ENCODE measurements around the gene SPCS1. TPM values are rescaled to one million over a fixed set of nuclear protein-coding genes. Genes with fewer than 3 reads are reported as not detected.
"Not testable (repeated sequence)": the region's sequence is repeated elsewhere in the genome, so short reads cannot be mapped to it uniquely, and the experiment has no call there.

Gene SPCS1
- total RNA-seq, 2 donors from 2014 or later, result 33.0 to 59.9 TPM

- ATAC-seq (no peak), DNase-seq (no peak)
- 78 to 81% methylated on average over 6 of the region's 6 CpGs for WGBS, 2 donors
- Histone ChIP-seq H3K27ac (no peak overlapping the region), H3K27me3 (no peaks in the 10 kb centered on the region), H3K36me3 (replicated peaks in 1 of 2; ENCODE audit: insufficient read depth in 1 of 2, low read depth in 2 of 2) (no peaks in the 10 kb centered on the region), H3K4me1 (no peaks in the 10 kb centered on the region), H3K4me3 (no peak overlapping the region), H3K9me3 (no peaks in the 10 kb centered on the region)
- intact Hi-C loops (cut with DNase I), result no loop called here
- TF ChIP-seq POLR2A (IDR thresholded peaks at IDR 0.05) (no peak), CTCF (IDR thresholded peaks at IDR 0.05) (no peak)
Observed at GRCh38 chr3:52721002-52721729, 15.3 kb downstream of the SPCS1 start.

GRCh38 chr3:52721730-52722008 lies 15.8 kb downstream of the SPCS1 start:
- WGBS, 2 donors, result 78 to 100% methylated on average over 1 of the region's 1 CpG
- ATAC-seq, result no peak
- DNase-seq, result no peak
- no peaks in the 10 kb centered on the region for H3K36me3 ChIP-seq (replicated peaks in 1 of 2; ENCODE audit: insufficient read depth in 1 of 2, low read depth in 2 of 2)
- intact Hi-C loops (cut with DNase I), result no loop called here
- no peak overlapping the region for H3K4me3 ChIP-seq
- no peaks in the 10 kb centered on the region for H3K27me3 ChIP-seq
- TF ChIP-seq POLR2A (IDR thresholded peaks at IDR 0.05), result no peak
- no peaks in the 10 kb centered on the region for H3K9me3 ChIP-seq
- H3K27ac ChIP-seq, result no peak overlapping the region
- H3K4me1 ChIP-seq, result no peaks in the 10 kb centered on the region

GRCh38 chr3:52722491-52722890 lies 16.6 kb downstream of the SPCS1 start:
- Histone ChIP-seq H3K9me3 (no peaks in the 10 kb centered on the region), H3K27ac (no peak overlapping the region), H3K4me3 (no peak overlapping the region), H3K27me3 (no peaks in the 10 kb centered on the region), H3K36me3 (replicated peaks in 1 of 2; ENCODE audit: insufficient read depth in 1 of 2, low read depth in 2 of 2) (no peaks in the 10 kb centered on the region), H3K4me1 (no peaks in the 10 kb centered on the region)
- WGBS, 2 donors, result 95 to 97% methylated on average over 7 of the region's 7 CpGs
- DNase-seq (no peak), ATAC-seq (no peak)
- no peak for TF ChIP-seq CTCF (IDR thresholded peaks at IDR 0.05)
- no peak for TF ChIP-seq POLR2A (IDR thresholded peaks at IDR 0.05)
- intact Hi-C loops (cut with DNase I), result no loop called here

GRCh38 chr3:52723935-52724334 lies 18.0 kb downstream of the SPCS1 start:
- TF ChIP-seq POLR2A (IDR thresholded peaks at IDR 0.05) (no peak), CTCF (IDR thresholded peaks at IDR 0.05) (no peak)
- no peak for ATAC-seq
- Histone ChIP-seq H3K27me3 (no peaks in the 10 kb centered on the region), H3K4me3 (no peak overlapping the region), H3K9me3 (no peaks in the 10 kb centered on the region), H3K27ac (no peak overlapping the region), H3K4me1 (no peaks in the 10 kb centered on the region), H3K36me3 (replicated peaks in 1 of 2; ENCODE audit: insufficient read depth in 1 of 2, low read depth in 2 of 2) (no peaks in the 10 kb centered on the region)
- intact Hi-C loops (cut with DNase I), result no loop called here
- DNase-seq, result no peak
- WGBS, 2 donors, result 91 to 97% methylated on average over 5 of the region's 5 CpGs

GRCh38 chr3:52724511-52724910 lies 18.6 kb downstream of the SPCS1 start:
- no peaks in the 10 kb centered on the region for H3K27me3 ChIP-seq
- TF ChIP-seq CTCF (IDR thresholded peaks at IDR 0.05), result no peak
- no peak for TF ChIP-seq POLR2A (IDR thresholded peaks at IDR 0.05)
- no peak overlapping the region for H3K4me3 ChIP-seq
- H3K9me3 ChIP-seq, result no peaks in the 10 kb centered on the region
- DNase-seq, result no peak
- intact Hi-C loops (cut with DNase I), result no loop called here
- no peaks in the 10 kb centered on the region for H3K4me1 ChIP-seq
- no peaks in the 10 kb centered on the region for H3K36me3 ChIP-seq (replicated peaks in 1 of 2; ENCODE audit: insufficient read depth in 1 of 2, low read depth in 2 of 2)
- WGBS, 2 donors, result 72 to 74% methylated on average over 1 of the region's 1 CpG
- H3K27ac ChIP-seq, result no peak overlapping the region
- no peak for ATAC-seq

- ATAC-seq; H3K4me1 ChIP-seq; H3K36me3 ChIP-seq (replicated peaks in 1 of 2; ENCODE audit: insufficient read depth in 1 of 2, low read depth in 2 of 2); H3K4me3 ChIP-seq; H3K9me3 ChIP-seq; H3K27ac ChIP-seq; DNase-seq; intact Hi-C loops (cut with DNase I); H3K27me3 ChIP-seq: not testable (repeated sequence)
- WGBS, 2 donors, result 58 to 73% methylated on average over 3 of the region's 3 CpGs
Observed at GRCh38 chr3:52728753-52729152, 22.8 kb downstream of the SPCS1 start.
